IPS-NIHi11 (cell line): ENCODE results near the gene SPRED3.
"Not testable (repeated sequence)": the region's sequence is repeated elsewhere in the genome, so short reads cannot be mapped to it uniquely, and the experiment has no call there.

Experiments used
- DNase-seq: peaks from one replicate; pipeline ENCODE4 v3.0.0; 2012; ENCODE audit warnings: mixed read lengths, low spot score

Gene SPRED3

GRCh38 chr19:38388349-38389100, at the start of gene SPRED3:
Gene SPRED3 (plus strand): TSS chr19:38388697. CDS start chr19:38390303, 1,606 bp downstream.
- peak; percentile 72 for DNase-seq

GRCh38 chr19:38339011-38339410, 49.5 kb upstream of the SPRED3 start:
- not testable (repeated sequence) for DNase-seq

- no peak for DNase-seq
Observed at GRCh38 chr19:38340927-38341326, 47.6 kb upstream of the SPRED3 start.

- DNase-seq, result no peak
Observed at GRCh38 chr19:38346837-38347236, 41.7 kb upstream of the SPRED3 start.

GRCh38 chr19:38350883-38351282, 37.6 kb upstream of the SPRED3 start:
- no peak for DNase-seq

GRCh38 chr19:38351865-38352395, 36.6 kb upstream of the SPRED3 start:
- DNase-seq, result no peak

- DNase-seq, result no peak
Observed at GRCh38 chr19:38352611-38353010, 35.9 kb upstream of the SPRED3 start.

- no peak for DNase-seq
Observed at GRCh38 chr19:38355728-38356725, 32.5 kb upstream of the SPRED3 start.

GRCh38 chr19:38358071-38358470, 30.4 kb upstream of the SPRED3 start:
- no peak for DNase-seq

- DNase-seq, result no peak
Observed at GRCh38 chr19:38359242-38360021, 29.1 kb upstream of the SPRED3 start.

GRCh38 chr19:38360351-38360750, 28.1 kb upstream of the SPRED3 start:
- DNase-seq, result no peak

- DNase-seq, result no peak
Observed at GRCh38 chr19:38360839-38361631, 27.5 kb upstream of the SPRED3 start.

GRCh38 chr19:38361633-38362075, 26.8 kb upstream of the SPRED3 start:
- DNase-seq, result peak; percentile 95

- DNase-seq, result peak; percentile 90
Observed at GRCh38 chr19:38362076-38362945, 26.2 kb upstream of the SPRED3 start.

- DNase-seq, result not testable (repeated sequence)
Observed at GRCh38 chr19:38362946-38363688, 25.4 kb upstream of the SPRED3 start.

- no peak for DNase-seq
Observed at GRCh38 chr19:38367041-38367440, 21.5 kb upstream of the SPRED3 start.

- DNase-seq, result no peak
Observed at GRCh38 chr19:38369584-38369983, 18.9 kb upstream of the SPRED3 start.

- no peak for DNase-seq
Observed at GRCh38 chr19:38370299-38370698, 18.2 kb upstream of the SPRED3 start.

- DNase-seq, result no peak
Observed at GRCh38 chr19:38371081-38371480, 17.4 kb upstream of the SPRED3 start.
